ENCODE measurements around the gene MYH15. TPM values are rescaled to one million over a fixed set of nuclear protein-coding genes. Genes with fewer than 3 reads are reported as not detected.

The MYH15 gene
- total and polyA plus RNA-seq, 8 donors = 0.05 to 0.70 (median 0.32) TPM

GRCh38 chr3:108538083-108538482 lies 27.7 kb upstream of the MYH15 start:
- H3K9me3 ChIP-seq = no peaks in the 10 kb centered on the region
- TF ChIP-seq, protein P1, sequence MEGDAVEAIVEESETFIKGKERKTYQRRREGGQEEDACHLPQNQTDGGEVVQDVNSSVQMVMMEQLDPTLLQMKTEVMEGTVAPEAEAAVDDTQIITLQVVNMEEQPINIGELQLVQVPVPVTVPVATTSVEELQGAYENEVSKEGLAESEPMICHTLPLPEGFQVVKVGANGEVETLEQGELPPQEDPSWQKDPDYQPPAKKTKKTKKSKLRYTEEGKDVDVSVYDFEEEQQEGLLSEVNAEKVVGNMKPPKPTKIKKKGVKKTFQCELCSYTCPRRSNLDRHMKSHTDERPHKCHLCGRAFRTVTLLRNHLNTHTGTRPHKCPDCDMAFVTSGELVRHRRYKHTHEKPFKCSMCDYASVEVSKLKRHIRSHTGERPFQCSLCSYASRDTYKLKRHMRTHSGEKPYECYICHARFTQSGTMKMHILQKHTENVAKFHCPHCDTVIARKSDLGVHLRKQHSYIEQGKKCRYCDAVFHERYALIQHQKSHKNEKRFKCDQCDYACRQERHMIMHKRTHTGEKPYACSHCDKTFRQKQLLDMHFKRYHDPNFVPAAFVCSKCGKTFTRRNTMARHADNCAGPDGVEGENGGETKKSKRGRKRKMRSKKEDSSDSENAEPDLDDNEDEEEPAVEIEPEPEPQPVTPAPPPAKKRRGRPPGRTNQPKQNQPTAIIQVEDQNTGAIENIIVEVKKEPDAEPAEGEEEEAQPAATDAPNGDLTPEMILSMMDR (IDR thresholded peaks at IDR 0.05) = no peak

DNA sequence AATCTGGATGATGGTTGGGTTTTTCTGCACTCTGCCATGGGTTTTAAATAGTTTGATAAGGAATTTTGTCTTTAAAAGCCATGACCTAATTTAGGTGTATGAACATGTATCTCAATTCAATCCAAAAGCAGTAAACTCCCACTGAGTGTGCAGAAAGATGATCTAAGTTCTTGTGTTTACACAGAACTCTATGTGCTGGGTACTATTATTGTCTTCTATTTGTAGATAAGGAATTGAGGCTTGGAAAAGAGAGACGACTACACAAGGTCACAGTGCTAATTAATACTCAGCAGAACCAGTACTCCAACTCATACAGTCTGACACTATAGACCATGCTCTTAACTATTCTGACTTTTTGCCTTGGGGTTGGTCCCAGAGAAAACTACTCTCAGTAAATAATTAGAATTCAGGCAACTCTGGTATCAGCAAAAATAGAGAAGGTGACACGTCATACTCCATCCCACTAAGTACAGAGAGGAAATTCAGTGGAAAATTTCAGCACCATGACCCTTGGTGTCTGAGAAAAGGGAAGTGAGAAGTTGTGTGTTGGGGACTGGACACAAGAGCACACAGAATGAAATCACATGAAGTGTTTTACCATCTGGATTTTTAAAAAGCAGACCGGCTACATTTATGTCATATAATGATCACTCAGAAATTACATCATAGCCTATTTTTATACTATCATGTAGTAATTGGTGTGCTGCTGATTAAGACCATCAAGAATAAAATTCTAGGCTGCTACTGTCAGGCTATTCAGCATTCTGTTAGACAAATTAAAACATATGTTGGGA lies 18.3 kb upstream of the MYH15 start:
- no peaks in the 10 kb centered on the region for H3K9me3 ChIP-seq
- TF ChIP-seq, protein P1 (IDR thresholded peaks at IDR 0.05) = no peak
- no peaks in the 10 kb centered on the region for H3K27me3 ChIP-seq
- DNase-seq (peak in 1 of 4 donors; percentile 25), ATAC-seq (peak; percentile 82)
- no peak overlapping the region for H3K27ac ChIP-seq
- H3K4me1 ChIP-seq = peaks cover 0 to 11% of the 10 kb centered on the region in 2 donors
- no peak overlapping the region for H3K4me3 ChIP-seq
- no peaks in the 10 kb centered on the region for H3K36me3 ChIP-seq
- intact Hi-C loops (cut with DNase I) = no loop called here

More at GRCh38 chr3:108538083-108538482, 27.7 kb upstream of the MYH15 start:
- DNase-seq (no peak), ATAC-seq (no peak)
- H3K27me3 ChIP-seq = no peaks in the 10 kb centered on the region
- peaks cover 0 to 6% of the 10 kb centered on the region in 2 donors for H3K4me1 ChIP-seq
- H3K4me3 ChIP-seq = no peak overlapping the region
- H3K36me3 ChIP-seq = peaks cover 0 to under 1% of the 10 kb centered on the region in 2 donors
- H3K27ac ChIP-seq = no peak overlapping the region
- intact Hi-C loops (cut with DNase I) = no loop called here

DNA sequence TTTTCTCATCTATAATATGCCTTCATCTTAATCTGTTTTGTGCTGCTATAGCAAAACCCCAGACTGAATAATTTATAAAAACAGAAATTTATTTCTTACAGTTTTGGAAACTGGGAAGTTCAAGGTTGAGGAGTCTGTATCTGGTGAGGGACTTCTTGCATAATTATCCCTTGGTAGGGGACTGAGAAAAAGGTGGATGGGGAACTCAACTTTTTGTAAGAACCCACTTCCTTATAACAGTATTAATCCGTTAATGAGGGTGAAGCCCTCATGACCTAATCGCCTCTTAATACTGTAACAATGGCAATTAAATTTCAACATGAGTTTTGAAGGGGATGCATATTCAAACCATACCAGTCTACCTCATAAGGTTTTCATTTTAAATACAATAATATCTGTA lies 17.4 kb upstream of the MYH15 start:
- Histone ChIP-seq H3K4me3 (no peak overlapping the region), H3K9me3 (no peaks in the 10 kb centered on the region), H3K27ac (no peak overlapping the region), H3K36me3 (no peaks in the 10 kb centered on the region), H3K27me3 (no peaks in the 10 kb centered on the region), H3K4me1 (peaks cover 0 to 11% of the 10 kb centered on the region in 2 donors)
- TF ChIP-seq, protein P1 (IDR thresholded peaks at IDR 0.05) = no peak
- no peak for ATAC-seq
- DNase-seq = no peak
- intact Hi-C loops (cut with DNase I) = no loop called here

DNA sequence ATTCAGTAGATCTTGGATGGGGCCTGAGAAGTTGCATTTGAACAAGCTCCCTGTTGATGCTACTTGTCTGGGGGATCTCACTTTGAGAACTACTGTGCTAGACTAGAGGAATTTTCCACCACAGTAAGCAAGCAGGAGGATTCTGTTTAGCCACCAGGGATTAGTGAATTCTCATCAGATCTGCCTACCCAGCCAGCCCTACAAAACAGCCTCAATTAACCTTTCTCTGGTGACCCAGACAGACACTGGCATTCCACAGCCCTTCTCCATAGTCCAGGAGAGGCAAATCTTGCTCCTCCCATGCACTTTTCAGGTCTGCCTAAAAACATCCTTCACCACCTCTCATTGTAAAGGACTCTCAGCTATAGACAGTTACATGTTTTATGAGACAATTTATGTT lies 16.7 kb upstream of the MYH15 start:
- TF ChIP-seq, protein P1 (IDR thresholded peaks at IDR 0.05) = no peak
- peaks cover 0 to 11% of the 10 kb centered on the region in 2 donors for H3K4me1 ChIP-seq
- H3K4me3 ChIP-seq = no peak overlapping the region
- no peak for DNase-seq
- H3K36me3 ChIP-seq = no peaks in the 10 kb centered on the region
- H3K9me3 ChIP-seq = no peaks in the 10 kb centered on the region
- no peaks in the 10 kb centered on the region for H3K27me3 ChIP-seq
- no peak overlapping the region for H3K27ac ChIP-seq
- intact Hi-C loops (cut with DNase I) = no loop called here
- ATAC-seq = no peak

DNA sequence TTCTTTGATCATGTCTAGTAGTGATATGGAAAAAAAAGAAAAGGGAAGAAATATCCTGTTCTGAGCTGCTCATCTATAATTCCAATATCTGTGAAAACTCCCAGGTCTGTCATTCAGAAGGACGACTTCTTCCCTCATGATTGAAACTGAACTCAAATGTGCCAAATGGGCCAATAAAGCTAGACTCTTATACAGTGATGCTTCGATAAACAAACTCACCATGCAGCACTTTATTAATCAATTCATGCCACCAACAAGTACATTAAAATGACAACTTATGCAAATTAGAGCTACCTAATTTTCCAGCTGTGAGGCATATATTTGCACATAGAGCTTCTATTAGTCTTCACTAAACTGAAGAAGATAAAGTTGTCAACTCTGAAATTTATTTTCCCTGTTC lies 15.6 kb upstream of the MYH15 start:
- Histone ChIP-seq H3K27ac (no peak overlapping the region), H3K9me3 (no peaks in the 10 kb centered on the region), H3K4me3 (no peak overlapping the region), H3K4me1 (peaks cover 0 to 11% of the 10 kb centered on the region in 2 donors), H3K27me3 (no peaks in the 10 kb centered on the region), H3K36me3 (no peaks in the 10 kb centered on the region)
- DNase-seq = no peak
- TF ChIP-seq, protein P1 (IDR thresholded peaks at IDR 0.05) = no peak
- intact Hi-C loops (cut with DNase I) = no loop called here
- no peak for ATAC-seq

Data from left lung (tissue), 10 donors.